HFF-Myc (cell line): ENCODE results near the gene PFKM.
"Not testable (repeated sequence)": the region's sequence is repeated elsewhere in the genome, so short reads cannot be mapped to it uniquely, and the experiment has no call there.

ENCODE experiments used
- DNase-seq: peaks from one replicate; pipeline ENCODE4 v3.0.0-alpha.2; 2011; ENCODE audit warnings: low read depth; ENCODE audit errors: extremely low read depth
- H3K4me3 ChIP-seq: replicated peaks from 2 replicates; pipeline ENCODE4 v1.5.1; 2011; ENCODE audit warnings: low read depth, mild to moderate bottlenecking, control low read depth, low read length
- TF ChIP-seq, protein P1 (sequence below): IDR thresholded peaks from 2 replicates; pipeline ENCODE4 v1.5.1; 2012; ENCODE audit warnings: mild to moderate bottlenecking, low read depth, low read length, control low read depth; ENCODE audit errors: missing control alignments

The PFKM gene

DNA sequence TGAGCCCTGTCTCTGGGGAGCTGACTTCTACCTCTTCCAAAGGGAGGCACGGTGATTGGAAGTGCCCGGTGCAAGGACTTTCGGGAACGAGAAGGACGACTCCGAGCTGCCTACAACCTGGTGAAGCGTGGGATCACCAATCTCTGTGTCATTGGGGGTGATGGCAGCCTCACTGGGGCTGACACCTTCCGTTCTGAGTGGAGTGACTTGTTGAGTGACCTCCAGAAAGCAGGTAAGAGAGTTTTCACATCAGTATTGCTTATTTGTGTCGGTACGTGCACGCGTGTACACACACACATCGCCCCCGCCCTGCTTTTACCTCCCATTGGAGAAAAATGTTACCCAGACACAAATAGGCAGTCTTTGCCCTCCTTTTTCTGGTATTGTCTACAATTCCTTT, 13.7 kb downstream of the PFKM start:
- no peak overlapping the region for H3K4me3 ChIP-seq
- TF ChIP-seq, protein P1, sequence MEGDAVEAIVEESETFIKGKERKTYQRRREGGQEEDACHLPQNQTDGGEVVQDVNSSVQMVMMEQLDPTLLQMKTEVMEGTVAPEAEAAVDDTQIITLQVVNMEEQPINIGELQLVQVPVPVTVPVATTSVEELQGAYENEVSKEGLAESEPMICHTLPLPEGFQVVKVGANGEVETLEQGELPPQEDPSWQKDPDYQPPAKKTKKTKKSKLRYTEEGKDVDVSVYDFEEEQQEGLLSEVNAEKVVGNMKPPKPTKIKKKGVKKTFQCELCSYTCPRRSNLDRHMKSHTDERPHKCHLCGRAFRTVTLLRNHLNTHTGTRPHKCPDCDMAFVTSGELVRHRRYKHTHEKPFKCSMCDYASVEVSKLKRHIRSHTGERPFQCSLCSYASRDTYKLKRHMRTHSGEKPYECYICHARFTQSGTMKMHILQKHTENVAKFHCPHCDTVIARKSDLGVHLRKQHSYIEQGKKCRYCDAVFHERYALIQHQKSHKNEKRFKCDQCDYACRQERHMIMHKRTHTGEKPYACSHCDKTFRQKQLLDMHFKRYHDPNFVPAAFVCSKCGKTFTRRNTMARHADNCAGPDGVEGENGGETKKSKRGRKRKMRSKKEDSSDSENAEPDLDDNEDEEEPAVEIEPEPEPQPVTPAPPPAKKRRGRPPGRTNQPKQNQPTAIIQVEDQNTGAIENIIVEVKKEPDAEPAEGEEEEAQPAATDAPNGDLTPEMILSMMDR, result no peak
- DNase-seq, result no peak

DNA sequence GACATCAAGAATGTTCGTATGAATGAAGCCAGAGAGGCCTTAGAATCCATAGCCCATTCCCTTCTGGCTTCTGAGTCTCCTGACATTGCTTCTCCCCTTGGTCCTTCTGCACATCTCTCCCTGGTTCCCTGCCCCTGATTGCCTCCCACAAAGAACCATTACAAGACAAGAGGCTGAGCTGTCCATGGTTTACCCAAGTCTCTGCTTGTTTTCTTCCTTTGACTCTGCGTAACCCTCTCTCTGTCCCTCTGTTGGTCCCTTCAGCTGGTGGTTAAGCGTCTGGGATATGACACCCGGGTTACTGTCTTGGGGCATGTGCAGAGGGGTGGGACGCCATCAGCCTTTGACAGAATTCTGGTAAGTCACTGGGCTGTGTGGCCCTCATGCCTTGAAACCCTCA, 15.9 kb downstream of the PFKM start:
- no peak overlapping the region for H3K4me3 ChIP-seq
- DNase-seq, result no peak
- TF ChIP-seq, protein P1, result no peak

DNA sequence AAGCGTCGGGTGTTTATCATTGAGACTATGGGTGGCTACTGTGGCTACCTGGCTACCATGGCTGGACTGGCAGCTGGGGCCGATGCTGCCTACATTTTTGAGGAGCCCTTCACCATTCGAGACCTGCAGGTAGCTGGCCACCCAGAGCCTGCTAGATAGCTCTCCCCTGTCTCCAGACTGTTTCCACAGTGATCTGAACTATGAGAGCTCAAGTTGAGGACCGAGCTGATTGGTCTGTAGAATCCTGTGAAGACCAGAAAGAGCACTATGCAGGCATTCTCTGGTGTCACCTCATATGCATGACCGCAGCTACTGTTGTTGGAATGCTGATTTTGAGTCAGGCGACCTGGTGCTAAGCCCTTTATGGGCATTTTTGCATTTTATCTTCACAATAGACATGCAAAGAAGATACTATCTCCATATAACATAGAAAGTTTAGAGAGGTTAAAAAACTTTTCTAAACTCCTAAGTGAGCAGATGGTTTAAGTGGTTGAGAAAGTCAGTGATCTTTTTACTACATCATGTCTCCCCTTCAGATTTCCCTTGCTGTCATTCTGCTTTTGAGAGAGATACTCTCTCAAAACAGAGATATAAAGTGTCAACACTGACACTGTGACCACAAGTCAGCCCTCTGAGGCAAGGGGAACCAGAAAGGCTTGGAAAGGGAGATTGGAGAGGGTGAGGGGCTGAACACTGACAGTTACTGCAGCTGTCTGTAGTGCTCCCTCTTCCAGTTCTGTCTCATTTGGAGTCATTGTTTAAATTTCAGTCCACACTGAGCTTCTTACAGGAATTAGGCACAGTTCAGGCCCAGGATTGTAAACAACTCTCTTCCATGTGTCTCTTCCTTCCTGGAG, 23.9 kb downstream of the PFKM start:
- DNase-seq, result no peak
- H3K4me3 ChIP-seq, result no peak overlapping the region
- TF ChIP-seq, protein P1, result no peak

DNA sequence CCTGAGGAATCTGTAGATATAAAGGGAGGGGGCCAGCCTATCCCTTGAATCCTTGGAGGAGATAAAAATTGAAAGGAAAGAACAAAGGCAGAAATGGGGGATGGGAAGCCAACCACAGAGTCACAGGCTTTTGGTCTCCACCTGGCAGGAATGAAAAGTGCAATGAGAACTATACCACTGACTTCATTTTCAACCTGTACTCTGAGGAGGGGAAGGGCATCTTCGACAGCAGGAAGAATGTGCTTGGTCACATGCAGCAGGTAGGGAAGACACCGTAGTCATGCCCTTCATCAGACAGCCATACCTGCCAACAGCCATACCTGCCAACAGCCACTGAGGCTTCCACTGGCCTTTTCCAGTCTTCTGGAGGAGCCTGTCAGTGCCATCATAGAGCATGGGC, 24.7 kb downstream of the PFKM start:
- DNase-seq, result no peak
- TF ChIP-seq, protein P1, result no peak
- H3K4me3 ChIP-seq, result no peak overlapping the region

DNA sequence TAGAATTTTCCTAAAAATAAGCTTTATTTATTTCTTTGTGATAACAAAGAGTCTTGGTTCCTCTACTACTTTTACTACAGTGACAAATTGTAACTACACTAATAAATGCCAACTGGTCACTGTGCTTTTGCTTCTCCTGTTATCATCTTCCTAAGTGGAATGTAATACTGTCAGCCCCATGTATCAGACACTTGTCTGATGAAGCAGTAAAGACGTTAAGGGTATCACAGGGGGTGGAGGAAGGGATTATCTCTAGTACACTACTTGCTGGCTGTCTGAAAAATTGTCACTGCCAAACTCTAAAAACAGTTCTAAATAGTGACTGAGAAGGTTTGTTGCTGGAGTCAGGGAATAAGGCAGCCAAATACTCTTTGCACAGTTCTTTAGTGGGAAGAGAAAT, 26.8 kb downstream of the PFKM start:
- TF ChIP-seq, protein P1, result no peak
- DNase-seq, result no peak
- H3K4me3 ChIP-seq, result no peak overlapping the region

DNA sequence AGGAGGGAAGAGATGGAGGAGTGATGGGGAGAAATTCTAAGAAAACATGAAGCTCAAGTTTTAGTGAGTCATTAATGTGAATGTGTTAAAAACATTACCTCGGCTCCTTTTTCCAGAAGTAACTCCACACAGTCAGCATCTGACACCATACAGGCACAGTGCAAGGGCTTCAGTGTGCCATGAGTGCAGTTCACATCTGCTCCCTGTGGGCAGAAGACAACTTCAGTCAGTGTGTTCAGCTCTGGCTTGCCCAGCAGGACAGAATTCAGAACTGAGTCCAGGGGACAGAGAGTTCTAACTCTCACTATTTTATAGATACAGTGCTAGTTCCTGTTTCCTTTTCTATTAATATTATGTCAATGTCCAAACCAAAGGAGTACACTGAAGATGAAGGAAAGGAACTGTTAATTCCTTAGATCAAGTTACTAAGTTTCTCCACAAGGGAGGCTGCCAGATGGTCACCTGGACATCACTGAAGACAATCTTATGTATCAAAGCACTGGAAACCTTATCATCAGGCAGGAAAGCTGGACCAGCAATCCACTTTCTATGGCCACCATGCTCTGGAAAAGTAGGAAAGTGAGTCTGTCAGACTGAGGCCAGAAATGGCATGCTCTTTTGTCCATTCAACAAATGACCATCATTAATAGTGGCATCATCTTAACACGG, 32.1 kb downstream of the PFKM start:
- TF ChIP-seq, protein P1, result no peak
- no peak for DNase-seq
- no peak overlapping the region for H3K4me3 ChIP-seq

DNA sequence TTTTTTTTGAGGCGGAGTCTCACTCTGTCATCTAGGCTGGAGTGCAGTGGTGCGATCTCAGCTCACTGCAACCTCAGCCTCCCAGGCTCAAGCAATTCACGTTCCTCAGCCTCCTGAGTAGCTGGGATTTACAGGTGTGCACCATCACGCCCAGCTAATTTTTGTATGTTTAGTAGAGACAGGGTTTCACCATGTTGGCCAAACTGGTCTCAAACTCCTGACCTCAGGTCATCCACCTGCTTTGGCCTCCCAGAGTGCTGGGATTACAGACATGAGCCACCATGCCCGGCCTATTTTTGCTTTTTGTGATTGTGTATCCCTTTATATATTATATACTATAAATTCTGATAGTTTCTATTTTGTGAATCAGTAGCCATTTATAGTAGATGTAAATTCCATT, 36.6 kb downstream of the PFKM start:
- H3K4me3 ChIP-seq, DNase-seq: not testable (repeated sequence)
